Central memory CD4-positive, alpha-beta T cell (primary cell): ENCODE data around the gene GALNT3.

ENCODE experiments used
- DNase-seq: peaks from one replicate; pipeline ENCODE4 v3.0.0; 2022
- total RNA-seq, 3 experiments: gene quantifications; one replicate each; lab custom pipeline; 2026; lab: John Stamatoyannopoulos, UW

The GALNT3 gene
- total RNA-seq: 0.85 to 2.3 (median 2.2) reads per million in 3 experiments

- DNase-seq: peak; percentile 34
Observed at GRCh38 chr2:165793779-165794535, at the start of gene GALNT3. Gene GALNT3, minus strand, starts transcription at chr2:165794247. Its CDS starts 23,547 bp downstream, at chr2:165770700.

DNA sequence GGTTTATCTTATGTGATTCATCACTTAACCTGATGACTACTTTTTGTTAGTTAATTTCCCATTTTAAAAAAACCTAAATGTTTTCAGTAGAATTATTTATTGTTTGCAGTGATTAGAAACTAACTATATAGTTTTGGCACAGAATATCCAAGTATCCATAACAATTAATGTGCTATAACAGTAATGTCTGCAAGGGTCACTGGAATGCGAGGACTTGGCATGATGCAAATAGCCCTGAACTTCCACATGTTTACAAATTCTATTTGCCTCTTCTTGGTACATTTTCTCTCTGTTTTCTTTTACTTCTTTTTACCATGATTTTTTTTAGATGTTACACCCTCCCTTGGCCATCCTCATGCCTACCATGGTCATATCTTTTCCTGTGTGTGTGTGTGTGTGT lies 49.3 kb upstream of the GALNT3 start:
- DNase-seq: no peak

DNA sequence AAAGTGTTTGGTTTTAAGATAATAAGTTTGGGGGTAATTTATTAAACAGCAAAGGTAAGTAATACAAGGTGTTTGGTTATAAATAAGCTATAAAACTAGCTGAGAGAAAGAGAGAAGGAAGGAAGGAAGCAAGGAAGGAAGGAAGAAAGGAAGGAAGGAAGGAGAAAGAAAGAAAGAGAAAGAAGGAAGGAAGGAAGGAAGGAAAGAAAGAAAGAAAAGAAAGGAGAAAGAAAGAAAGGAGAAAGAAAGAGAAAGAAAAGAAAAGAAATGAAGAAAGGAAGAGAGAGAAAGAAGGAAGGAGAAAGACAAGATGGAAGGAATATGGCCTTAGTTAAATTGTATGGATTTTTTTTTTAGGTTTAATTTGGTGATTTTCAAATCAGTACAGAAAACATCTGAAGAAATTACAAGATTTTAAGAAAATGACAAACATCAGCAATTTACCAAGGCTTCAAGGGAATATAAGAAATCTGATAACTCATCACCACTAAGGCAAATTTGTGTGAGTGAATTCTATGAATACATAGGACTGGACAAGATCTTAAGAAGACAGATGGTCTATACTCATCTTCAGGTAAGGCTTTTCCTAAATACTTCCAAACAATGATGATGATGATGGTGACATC lies 46.4 kb upstream of the GALNT3 start:
- DNase-seq: no peak

GRCh38 chr2:165839610-165840009 lies 45.6 kb upstream of the GALNT3 start:
- no peak for DNase-seq

- no peak for DNase-seq
Observed at GRCh38 chr2:165837122-165837521, 43.1 kb upstream of the GALNT3 start.

DNA sequence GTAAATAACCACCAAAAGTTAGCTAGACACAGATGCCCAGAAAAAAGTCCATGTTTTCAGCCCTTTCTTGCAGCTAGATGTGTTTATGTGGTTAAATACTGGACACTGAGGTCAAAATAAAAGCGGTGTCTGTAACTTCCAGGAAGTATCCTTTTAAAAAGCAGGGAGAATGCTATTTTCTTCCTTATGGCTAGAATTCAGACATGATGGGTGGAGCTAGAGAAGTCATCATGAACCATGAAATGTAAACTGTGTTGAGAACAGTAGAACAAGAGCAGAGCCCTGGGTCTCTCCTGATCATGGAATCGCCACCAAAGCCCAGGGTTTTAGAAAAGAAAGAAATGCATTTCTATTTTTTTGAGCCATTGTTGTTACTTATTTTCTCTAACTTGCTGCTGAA lies 41.3 kb upstream of the GALNT3 start:
- DNase-seq: no peak

DNA sequence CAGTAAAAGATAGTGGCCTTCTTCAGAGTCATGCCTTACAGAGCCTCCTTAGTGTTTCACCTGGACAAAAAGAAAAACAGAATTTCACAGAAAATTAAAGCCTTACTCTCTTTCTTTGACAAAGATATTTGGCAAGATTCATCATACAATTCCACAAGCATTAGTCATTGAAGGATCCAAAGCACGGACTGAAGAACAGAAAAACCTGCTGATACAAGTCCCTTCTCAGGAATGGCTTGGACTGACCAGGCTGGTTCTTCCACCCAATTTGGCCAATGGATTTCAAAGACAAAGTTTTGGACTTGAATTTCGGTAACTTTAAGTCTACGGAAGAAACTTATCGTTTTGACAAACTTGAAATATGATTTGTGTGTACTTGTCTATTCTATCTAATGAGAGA lies 39.1 kb upstream of the GALNT3 start:
- no peak for DNase-seq

- no peak for DNase-seq
Observed at GRCh38 chr2:165827921-165828276, 33.9 kb upstream of the GALNT3 start.

DNA sequence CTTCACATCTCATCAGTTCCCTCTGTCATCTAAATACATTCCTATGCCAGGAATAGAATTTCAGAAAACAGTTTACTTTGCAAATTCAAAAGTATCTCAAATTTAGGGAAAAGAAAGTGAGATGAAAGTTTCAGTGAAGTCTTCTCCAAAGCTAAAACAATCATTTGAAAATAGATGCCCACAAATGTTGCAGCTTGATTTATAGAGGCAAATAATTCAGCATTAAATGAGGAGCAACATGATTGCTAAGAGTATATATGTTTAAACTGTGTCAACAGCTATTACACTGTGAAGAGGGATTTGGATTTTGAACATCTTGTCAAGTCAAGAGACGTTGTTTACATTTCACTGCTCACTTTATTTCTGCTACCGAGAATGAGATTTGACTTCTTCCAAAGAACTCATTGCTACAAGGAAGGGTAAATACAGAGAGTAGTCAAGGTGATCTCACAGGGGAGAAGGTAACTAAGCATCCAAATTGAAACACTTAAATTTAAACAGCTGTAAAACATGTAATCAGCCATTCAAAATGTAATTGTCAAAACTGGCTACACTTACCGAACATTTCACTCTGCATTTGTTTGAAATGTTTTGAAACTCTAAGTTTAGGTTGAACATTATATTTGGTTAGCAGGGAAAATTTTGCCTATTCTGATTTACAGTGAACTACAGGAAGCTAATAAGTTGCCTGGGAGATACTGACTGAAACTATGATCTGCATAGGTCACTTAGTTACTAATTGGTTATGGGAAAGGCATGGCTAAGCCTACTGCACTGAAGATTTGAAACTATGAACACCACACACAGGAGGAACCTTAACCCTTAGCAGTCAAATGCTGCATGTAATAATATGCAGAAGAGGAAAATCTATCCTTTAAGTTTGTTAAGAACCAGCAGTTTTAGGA lies 33.2 kb upstream of the GALNT3 start:
- no peak for DNase-seq

DNA sequence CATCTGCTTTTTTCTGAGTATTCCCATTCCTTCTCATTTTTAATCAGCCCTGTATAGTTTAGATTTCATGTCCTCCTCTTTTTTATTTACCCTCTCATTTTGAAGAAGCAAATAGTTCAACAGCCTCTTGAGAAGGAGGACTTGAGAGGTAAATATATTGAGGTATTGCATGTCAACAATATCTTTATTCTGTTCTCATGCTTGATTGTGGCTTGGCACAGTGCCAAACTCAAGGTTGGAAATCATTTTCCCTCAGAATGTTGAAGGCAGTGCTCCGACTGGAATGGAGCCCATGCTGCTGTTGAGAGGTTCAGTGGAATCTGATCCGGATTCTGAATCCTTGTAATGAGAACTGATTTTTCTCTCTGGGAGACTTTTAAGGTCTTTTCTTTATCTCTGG lies 31.0 kb upstream of the GALNT3 start:
- no peak for DNase-seq

DNA sequence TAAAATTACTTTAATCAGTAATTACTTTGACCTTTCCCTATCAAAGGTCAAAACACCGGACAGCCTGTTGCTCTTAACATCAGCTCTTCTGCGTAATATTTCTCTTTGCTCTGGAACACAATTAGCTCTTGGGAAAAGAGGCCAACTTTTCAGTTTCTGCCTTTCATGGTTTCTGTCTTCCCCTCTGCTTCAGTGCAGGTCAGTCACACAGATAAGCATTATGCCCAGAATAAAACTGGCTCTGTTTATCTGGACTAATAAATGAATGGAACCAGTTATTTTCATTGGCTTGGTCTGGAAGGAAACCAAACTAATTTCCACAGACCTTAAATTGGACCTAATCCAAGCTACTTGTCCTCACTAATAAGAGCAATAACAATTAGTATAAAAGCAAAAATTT lies 26.2 kb upstream of the GALNT3 start:
- no peak for DNase-seq

DNA sequence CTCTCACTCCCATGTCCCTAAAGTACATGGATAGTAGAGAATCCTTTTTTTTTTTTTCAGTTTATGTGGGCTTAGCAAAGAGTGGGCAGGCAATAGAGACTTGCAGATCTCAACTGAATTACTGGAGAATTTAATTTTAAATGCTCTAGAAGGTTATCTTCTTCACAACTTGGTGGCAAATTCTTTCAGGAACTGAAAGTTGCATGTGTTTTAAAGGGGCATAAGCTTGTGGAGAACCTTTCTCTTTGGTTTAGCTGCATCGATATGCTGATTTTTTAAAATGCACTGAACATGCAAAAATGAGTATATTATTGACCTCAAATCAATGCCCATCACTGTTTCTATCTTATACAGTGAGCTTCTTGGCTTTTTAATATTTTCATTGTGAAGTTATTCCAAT lies 24.9 kb upstream of the GALNT3 start:
- DNase-seq: no peak

DNA sequence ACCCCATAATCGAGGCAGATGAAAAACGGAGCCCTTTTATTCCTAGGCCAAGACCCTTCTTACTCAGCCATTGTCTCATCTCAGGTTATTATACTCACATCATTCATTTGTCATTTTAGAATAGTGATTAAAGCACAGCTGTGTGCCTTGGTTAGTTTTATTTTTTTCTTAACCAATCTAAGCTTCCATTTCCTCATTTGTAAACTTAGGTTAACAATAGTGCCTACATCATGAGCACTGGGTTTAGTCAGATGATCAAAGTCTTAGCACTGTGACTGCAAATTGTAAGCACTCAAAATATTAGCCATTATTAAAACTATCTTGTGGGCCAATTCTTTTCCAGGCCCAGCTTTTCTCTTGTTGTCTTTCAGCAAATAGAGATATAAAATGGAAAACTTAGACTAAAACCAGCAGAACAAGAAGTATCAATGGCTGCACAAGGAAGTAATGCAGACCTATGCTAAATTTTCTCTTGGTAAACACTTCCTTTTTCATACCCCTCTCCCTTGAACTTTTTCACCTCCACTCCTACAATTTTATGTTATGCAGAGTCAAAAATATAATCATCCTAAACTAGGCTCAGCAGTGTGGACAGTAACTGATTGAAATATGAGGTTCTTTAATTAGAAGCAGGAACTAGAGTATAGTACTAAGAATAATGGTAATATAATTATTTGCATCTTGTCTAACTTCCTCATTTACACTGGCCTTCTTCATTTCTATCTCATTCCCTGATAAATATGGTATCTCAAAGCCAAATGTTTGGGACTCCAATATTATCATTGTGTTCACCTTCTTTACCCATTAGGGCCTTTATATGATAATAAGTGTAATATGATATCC lies 21.5 kb upstream of the GALNT3 start:
- DNase-seq: no peak

DNA sequence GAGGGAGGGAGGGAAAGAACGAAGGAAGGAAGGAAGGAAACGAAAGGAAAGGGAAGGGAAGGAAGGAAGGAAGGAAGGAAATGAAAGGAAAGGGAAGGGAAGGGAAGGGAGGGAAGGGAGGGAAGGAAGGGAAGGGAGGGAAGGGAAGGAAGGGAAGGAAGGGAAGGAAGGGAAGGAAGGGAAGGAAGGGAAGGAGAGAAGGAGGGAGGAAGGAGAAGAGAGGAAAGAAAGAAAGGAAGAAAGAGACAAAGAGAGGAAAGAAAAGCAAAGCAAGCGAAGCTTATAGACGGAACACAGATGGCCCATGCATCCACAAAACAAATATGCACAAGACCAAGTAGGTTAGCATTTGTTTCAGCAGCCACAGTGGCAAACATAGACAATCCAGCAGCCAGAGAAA lies 20.4 kb upstream of the GALNT3 start:
- no peak for DNase-seq

DNA sequence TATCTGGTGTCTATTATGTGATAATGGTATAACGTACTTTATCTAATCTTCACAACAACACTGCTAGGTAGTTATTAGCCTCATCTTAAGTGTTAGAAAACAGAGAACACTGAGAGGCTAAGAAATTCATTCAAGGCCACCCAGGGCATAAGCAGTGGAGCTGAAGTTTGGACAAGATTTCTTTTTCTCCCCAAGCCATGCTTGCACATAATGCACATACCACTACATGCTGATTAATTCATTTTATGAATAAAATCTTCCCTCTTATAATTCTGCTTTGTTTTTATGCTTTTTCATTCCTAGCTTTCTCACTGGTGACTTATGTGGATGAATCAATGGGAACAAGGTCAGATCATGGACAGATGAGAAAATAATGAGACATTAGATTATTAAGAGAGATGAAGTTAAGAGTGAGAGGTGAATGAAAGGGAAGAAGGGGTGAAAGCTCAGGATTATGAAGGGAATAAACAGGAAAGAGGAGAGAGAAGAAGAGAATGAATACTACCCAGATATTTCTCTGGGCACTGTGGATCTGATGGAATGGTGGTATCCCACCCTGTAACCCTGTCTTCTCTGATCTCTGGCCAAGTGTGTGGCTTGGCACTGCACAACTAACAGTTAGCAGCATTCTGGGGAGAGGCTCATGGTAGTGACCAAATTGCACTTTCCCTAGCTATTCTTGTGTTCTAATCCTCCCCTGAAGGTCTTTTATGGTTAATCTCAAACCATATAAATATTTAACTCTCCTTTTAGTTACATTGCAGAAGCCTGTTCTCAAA lies 17.7 kb upstream of the GALNT3 start:
- DNase-seq: no peak

GRCh38 chr2:165810418-165810817 lies 16.4 kb upstream of the GALNT3 start:
- no peak for DNase-seq

DNA sequence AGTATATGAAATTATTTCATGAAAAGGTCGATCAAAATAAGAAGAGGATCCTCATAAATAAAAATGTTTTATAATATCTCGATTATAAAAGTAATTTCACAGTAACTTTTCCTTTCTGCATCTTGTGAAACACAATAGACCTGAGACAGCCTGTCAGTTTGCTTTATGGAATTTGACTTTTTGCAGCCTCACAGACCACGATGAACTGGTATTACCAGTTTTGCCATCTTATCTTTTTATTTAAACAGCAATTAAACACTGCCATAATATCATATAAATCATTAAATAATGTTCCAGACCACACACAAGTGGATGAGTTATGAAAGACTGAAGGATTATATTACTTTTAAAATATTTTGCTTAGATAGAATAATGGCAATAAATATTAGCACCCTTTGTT lies 10.7 kb upstream of the GALNT3 start:
- no peak for DNase-seq

GRCh38 chr2:165803123-165803760 lies 9.2 kb upstream of the GALNT3 start:
- DNase-seq: no peak

GRCh38 chr2:165801176-165801575 lies 7.1 kb upstream of the GALNT3 start:
- DNase-seq: no peak

DNA sequence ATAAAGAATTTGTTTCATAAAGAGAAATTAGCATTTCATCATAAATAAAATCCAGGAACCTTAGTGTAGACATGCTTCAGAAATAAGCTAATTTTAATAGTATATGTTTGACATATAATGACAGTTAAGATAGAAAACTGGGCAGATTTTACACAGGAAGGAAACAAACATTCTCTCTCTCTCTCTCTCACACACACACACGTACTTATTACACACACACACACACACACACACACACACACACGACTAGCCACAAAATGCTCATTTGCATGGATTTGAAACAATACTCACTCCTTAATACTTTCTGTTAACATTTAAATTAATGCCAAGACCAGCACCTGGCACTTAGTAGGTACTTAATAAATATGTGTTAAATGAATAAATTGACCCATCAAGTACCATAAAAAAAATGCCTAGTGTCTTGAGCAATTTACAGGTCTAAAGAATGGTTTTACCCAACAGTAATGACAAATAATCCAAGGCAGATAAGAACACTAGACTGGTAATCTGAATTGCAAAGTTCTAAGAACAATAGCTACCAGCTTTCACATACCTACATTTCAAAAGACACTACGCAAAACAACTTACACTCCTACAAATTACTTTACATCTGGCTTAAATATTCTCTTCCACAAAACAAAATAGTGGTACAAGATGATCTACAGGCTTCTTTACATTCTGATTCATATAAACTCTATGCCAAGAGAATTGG lies 2.9 kb upstream of the GALNT3 start:
- DNase-seq: no peak

DNA sequence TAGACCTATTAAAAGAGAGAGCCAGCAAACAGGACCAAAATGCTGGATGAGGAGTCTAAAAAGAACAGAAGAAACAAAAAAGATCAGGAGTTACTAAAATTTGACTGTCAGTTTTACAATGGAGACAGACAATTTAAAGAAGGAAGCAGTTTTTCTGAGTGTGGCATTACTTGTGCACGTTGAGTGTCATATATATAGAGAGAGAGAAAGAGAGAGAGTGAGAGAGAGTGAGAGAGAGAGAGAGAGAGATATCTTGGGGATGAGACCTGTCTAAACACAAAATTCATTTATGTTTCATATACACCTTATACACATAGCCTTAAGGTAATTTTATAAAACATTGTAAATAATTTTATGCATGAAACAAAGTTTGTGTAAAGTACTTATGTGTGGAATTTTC lies 2.1 kb upstream of the GALNT3 start:
- no peak for DNase-seq
